NCI-H1105 (cell line): ENCODE results near the gene SMAD6.

Experiments
- DNase-seq: peaks from one replicate; lab custom pipeline; 2025; lab: John Stamatoyannopoulos, UW

Gene SMAD6

DNA sequence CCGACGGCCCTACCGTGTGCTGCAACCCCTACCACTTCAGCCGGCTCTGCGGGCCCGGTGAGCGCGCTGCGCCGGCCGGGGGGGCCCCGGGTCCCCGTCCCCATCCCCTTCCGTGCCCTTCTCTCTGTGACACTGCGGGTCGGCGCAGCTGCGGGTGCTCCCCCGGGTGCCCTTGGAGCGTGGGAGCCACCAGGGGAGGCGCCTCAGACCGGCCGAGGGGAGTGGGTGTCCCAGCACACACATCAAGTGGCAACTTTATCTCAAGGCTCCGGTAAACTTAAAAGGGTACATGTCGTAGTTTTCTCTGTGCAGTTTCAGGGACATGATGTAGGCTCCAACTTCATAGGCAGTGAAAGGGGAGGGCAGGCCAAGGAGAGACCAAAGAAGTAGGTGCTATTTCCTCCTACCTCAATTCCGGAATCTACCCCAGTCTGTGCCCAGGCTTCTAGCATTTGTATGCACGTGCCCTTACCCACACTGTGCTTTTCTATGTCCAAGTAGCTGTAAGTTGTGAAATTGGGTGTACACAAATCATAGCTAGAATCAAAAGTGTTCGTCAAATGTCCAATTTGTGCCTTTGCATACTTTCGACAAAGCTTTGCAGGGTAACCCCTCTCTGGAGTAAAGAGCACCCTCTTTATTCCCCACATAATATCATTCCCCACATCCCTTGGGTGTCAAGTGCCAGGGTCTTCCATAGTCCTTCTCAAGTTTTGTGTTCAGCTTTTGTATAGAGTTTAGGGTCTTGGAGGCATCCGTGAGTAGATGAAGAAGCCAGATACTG is 2.2 kb downstream of the SMAD6 start:
- DNase-seq: no peak

DNA sequence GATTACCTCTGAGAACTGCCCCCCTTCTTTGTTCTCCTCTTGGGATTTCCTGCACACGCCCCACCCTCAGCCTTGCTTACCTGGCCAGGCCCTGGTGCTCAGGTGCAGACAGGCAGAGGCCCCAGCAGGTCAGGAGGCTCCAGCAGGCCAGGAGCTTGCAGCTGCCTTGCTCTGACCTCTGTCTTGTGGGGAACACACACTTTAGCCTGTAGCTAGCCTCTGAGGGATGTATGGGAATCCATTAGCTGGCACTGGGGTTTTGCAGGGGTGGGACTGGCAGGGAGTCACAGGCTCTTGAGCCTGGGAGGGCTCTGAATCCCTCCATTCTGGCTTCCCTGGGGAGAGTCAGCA is 2.7 kb downstream of the SMAD6 start:
- DNase-seq: no peak

DNA sequence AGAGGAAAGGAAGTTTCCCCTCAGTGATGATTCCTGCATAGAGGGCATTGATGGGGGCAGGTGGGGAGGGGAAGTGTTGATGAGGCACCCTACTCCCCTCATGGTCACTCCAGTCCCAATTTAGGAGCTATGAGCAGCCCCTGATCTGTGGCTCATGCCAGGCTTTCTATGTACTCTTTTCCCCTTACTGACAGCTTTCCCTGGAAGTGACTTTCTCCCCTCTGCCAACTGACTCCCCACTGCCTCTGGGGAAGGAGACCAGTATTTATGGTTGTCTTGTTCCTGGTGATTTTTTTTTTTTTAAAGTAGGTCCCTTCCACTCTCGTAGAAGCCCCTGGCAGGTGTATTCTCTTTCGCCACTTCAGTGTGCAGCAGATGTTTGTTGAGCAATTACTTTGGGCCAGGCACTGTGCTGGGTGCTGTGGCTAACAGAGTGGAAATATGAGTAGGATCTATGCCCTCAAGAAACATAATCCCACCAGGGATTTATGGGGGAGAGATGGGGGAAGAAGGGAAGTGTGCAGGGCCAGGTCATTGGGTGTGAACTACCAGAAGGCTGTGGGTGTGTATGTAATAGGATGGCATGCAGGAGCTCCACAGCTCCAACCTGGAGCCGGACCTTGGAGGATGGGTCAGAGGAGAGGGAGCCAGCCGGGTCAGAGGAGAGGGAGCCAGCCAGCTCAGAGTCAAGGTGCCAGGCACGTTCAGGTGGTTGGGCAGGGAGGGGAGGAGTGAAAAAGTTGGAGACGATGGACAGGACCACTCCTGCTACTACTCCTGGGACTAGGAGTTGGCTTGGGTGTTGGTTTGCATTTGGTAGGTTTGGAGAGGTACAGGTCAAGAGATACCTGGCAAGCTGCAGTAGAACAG is 3.5 kb downstream of the SMAD6 start:
- no peak for DNase-seq

DNA sequence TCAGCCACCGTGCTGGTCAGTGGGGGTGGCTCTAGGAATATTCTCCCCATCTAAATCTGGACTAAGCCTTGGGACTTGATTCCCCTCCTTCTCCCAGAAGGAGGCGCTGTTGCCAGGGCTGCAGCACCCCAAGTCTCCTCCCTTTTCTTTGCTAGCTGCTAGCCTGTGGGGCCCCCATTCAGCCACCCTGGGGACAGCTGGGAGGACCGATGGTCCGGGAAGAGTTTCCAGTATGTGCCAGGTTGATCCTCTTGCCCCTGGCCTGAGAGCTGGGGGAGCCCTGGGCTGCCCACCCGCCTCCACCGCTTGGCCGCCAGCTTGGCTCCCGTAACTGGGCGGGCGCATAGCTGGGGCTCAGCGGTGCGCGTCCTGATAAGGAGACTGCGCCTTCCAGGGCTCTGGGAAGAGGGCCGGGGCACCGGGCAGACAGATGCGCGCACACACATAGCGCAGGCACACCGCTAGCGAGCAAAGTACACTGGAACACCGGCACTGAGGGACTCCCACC is 4.2 kb downstream of the SMAD6 start:
- no peak for DNase-seq

DNA sequence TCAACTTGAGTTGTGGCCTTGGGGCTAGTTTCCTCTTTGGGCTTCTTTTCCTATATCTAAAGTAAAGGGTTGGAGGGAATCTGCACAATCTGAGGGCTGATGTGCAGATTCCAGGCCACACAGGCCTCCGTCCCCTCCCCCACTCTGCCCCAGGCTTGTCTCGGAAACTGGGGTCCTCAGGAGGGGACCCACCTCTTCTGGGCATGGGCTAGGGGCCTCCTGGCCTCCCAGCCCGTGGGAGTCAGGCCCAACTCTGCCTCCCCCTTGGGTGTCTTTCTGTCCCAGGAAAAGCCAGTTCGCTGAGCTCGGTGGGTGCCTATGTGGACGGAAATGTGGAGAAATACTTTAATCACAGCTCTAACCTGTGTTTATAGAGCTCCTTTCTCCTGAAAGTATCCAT is 4.8 kb downstream of the SMAD6 start:
- DNase-seq: no peak

DNA sequence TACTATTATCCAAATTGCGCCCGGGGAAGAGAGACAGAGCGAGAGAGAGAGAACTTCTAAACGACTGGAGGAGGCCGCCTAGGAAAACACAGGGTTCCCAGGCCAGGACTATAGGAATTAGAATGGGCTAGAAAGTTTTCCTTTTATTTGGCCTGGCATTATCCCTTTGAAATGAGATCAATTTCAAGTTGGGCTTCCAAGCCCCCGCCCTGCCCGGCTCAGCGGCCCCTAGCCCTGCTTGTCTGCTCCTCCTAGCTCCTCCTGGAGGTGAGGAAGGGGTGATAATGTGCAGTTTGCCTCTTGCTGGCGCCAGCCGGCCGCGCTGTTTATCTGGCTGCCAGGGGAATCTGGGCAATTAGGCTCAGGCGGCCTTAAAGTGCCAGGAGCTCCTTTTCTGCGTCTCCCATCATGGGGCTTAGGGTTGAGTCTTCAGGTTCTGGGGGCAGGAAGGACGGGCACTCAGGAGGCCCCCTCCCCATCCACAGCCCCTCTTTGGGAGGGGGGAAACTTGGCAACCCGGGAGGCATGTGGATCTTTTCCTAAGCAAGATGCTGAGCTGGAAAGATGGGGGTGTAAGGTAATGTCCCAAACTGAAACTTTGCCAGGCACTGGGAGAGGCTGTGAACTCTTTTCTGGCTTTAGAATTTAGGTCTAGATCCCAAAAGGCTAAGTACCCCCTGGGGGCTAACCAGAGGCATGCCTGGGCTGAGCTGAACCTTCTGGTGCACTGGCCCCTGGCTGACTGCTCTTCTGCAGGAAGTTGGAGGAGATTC is 5.5 kb downstream of the SMAD6 start:
- DNase-seq: peak; percentile 93

DNA sequence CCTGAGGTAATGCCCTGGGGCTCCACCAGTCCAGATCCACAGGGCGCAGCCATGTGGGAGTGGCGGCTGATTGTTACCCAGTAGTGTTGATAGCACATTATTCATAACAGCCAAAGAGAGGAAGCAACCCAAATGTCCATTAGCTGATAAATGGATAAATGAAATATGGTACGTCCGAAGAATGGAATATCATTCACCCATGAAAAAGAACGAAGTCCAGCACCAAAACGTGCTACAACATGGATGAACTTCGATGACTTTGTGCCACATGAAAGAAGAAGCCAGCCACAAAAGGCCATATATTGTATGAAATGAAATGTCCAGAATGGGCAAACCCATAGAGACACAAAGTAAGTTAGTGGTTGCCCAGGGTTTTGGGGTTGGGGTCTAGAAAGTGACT is 6.4 kb downstream of the SMAD6 start:
- no peak for DNase-seq

GRCh38 chr15:66709884-66710283 is 7.8 kb downstream of the SMAD6 start:
- no peak for DNase-seq

GRCh38 chr15:66711260-66711659 is 9.2 kb downstream of the SMAD6 start:
- no peak for DNase-seq

GRCh38 chr15:66711862-66712261 is 9.8 kb downstream of the SMAD6 start:
- no peak for DNase-seq

GRCh38 chr15:66713843-66714508 is 11.9 kb downstream of the SMAD6 start:
- no peak for DNase-seq

DNA sequence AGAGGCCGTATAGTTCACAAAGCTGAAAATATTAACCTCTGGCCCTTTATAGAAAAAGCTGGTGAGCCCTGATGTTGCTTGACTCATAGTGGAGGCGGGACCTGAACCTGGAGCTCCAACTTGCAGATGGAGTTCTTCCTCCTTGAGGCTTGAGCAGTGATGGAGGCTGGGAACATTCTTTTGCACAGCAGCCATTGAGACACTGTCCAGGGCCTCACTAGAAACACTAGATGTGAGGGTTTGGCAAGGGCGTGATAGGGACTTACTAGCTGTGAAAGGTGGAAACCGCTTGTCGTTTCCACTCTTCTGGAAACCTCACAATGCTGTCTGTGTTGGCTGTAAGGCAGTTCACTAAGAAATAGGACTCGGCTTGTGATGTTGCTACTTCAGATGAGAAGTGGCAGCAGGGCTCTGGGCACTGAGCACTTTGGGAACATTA is 12.5 kb downstream of the SMAD6 start:
- DNase-seq: no peak

GRCh38 chr15:66715181-66715624 is 13.2 kb downstream of the SMAD6 start:
- DNase-seq: no peak

GRCh38 chr15:66715720-66716655 is 14.0 kb downstream of the SMAD6 start:
- no peak for DNase-seq

DNA sequence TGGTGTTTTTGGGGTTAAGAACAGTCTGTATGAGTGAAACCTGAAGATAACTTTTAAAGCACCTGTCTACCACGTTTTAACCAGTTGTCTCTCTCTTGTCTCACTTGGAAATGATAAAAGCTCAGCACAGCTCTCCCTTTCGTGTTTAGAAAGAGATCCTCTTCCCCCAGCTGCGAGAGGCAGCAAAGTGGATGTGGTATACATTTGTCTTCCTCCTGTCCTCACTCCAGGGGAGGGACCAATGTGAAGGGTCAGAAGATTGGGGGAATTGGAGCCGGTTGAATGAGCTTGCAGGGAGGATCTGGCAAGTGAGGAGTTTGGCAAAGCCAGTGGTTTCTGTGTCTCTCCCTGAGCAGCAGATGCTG is 14.6 kb downstream of the SMAD6 start:
- DNase-seq: no peak

DNA sequence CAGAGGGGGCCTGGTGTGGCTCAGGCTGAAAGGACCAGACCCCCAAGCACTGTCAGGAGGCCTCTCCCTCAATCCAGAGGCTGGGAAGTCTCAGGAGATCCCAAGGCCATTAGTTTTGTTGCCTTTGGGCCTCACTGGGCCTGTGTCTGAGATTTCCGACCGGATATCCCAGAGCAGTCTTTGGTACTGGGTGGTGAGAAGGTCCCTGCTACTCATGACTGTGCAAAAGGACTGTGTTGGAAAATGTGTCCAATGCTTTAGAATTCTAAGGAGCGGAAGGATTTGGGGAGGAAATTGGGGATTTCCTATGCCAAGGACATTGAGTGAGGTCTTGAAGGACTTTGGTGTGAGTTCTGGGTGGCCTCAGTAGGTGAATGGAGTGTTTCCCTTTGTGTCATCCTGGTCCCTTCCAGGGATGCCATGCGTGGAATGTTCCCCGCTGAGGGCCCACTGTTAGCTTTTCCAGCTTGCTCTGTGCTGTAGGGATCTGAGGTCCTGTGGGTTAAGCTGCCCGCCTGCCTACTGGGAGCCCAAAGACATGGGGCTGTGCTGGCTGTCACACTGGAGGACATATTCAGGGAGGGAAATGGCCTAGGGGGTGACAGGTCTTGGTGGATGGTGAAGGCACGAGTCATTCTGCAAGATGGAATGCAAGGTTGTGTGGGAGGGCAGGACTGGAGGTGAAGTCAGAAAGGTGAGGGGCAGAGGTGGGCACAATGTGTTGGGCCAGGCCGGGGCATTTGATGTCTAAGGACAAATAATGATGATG is 16.4 kb downstream of the SMAD6 start:
- no peak for DNase-seq

GRCh38 chr15:66719471-66719870 is 17.4 kb downstream of the SMAD6 start:
- DNase-seq: no peak

- DNase-seq: no peak
Measured at GRCh38 chr15:66720206-66721010, 18.4 kb downstream of the SMAD6 start.

DNA sequence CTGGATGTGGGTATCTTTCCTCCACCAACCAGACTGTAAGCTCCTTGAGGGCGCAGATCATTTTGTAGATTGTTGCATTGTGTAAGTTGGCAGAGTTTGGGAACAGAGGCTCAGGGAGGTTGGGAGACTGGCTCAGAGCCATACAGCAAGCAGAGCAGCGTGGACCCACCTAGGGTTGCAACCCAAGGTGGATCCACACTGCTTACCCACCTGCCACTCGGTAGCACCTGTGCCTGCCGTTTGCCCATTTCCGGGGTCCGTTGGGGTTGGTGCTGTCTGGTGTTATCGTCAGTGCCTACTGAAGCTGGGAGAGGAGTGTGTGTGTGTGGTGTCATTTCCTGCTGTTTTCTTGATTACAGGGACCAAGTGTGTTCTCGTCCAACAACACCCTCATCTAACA is 19.0 kb downstream of the SMAD6 start:
- DNase-seq: no peak
